GM12878 (cell line): ENCODE data around the gene FBXL19. TPM values are rescaled to one million over a fixed set of nuclear protein-coding genes. Genes with fewer than 3 reads are reported as not detected.

ENCODE experiments used
- CBX3 ChIP-seq: fragments of 200-600 bp; sonication (generic); IDR thresholded peaks from 2 replicates; pipeline ENCODE4 v1.6.1; 2016; ENCODE audit warnings: low read depth, borderline replicate concordance
- GABPA ChIP-seq: IDR thresholded peaks from 2 replicates; pipeline ENCODE4 v1.6.1; 2014; ENCODE audit warnings: antibody characterized with exemption, low read depth, mild to moderate bottlenecking, inconsistent platforms
- HCFC1 ChIP-seq: fragments of 150-350 bp; IDR thresholded peaks from 2 replicates; pipeline ENCODE4 v1.6.1; 2014; ENCODE audit warnings: low read length
- IKZF1 ChIP-seq: fragments of 450-650 bp; conservative IDR thresholded peaks from 2 replicates; pipeline ENCODE4 v1.6.1; 2017; ENCODE audit warnings: antibody characterized with exemption, mild to moderate bottlenecking
- NBN ChIP-seq: fragments of 450-650 bp; IDR thresholded peaks from 2 replicates; pipeline ENCODE4 v1.6.1; 2016
- NRF1 ChIP-seq: conservative IDR thresholded peaks from 2 replicates; pipeline ENCODE4 v1.6.1; 2011; ENCODE audit warnings: mild to moderate bottlenecking, low read depth, low read length, improper control_type of control experiment
- RFX5 ChIP-seq: IDR thresholded peaks from 2 replicates; pipeline ENCODE4 v1.6.1; 2011; ENCODE audit warnings: low read depth, low read length, improper control_type of control experiment
- SREBF1 ChIP-seq: IDR thresholded peaks from 2 replicates; pipeline ENCODE4 v1.6.1; 2012; ENCODE audit warnings: mild to moderate bottlenecking, low read length
- YY1 ChIP-seq: IDR thresholded peaks from 2 replicates; pipeline ENCODE4 v1.6.1; 2011; ENCODE audit warnings: low read depth, mild to moderate bottlenecking, low read length
- ZNF207 ChIP-seq: fragments of 450-650 bp; IDR thresholded peaks from 2 replicates; pipeline ENCODE4 v1.6.1; 2014; ENCODE audit warnings: antibody characterized with exemption, mild to moderate bottlenecking, borderline replicate concordance
- ZNF592 ChIP-seq: fragments of 450-650 bp; IDR thresholded peaks from 2 replicates; pipeline ENCODE4 v1.6.1; 2017; ENCODE audit warnings: mild to moderate bottlenecking, moderate library complexity
- ZNF687 ChIP-seq: fragments of 450-650 bp; IDR thresholded peaks from 2 replicates; pipeline ENCODE4 v1.6.1; 2017; ENCODE audit warnings: mild to moderate bottlenecking, moderate library complexity
- polyA plus RNA-seq, 11 experiments: library from polyadenylated mRNA; depleted of rRNA in 4 of 11; unstranded in 6 of 11; stranded (reverse) in 5 of 11; fragments of >200 nt; fragmentation: Nextera tagmentation in 4 of 11; fragmentation: Illumina TruSeq in 1 of 11; extraction: Ambion mirVana in 4 of 11; extraction: Trizol in 1 of 11; gene quantifications; 1 replicate in 1 of 11; 2 replicates in 10 of 11; pipeline versions ENCODE4 v1.2.1 to v1.2.3, GENCODE V29; 2011 to 2016; ENCODE audit warnings: inconsistent platforms in 2 of 11, missing spikeins in 2 of 11, low read depth in 1 of 11
- total RNA-seq, 4 experiments: library from RNA; depleted of rRNA in 3 of 4; stranded (reverse); fragments of >200 nt in 3 of 4; fragmentation: Illumina TruSeq in 1 of 4; extraction: Trizol in 1 of 4; gene quantifications; 2 replicates each; pipeline versions ENCODE4 v1.2.1 to v1.2.3, GENCODE V29; 2013 to 2021
- TF ChIP-seq, protein P1 (sequence below): fragments of 450-650 bp; formaldehyde crosslinking; IDR thresholded peaks from 2 replicates; pipeline ENCODE4 v1.4.0; 2020; ENCODE audit warnings: mild to moderate bottlenecking, moderate library complexity

The FBXL19 gene
- total and polyA plus RNA-seq, 10 of the 15 experiments (the other 5 are each of a cell fraction or from before 2014, with no cell fraction given) = 0.02 to 32.1 (median 6.8) TPM; not detected in 1

DNA sequence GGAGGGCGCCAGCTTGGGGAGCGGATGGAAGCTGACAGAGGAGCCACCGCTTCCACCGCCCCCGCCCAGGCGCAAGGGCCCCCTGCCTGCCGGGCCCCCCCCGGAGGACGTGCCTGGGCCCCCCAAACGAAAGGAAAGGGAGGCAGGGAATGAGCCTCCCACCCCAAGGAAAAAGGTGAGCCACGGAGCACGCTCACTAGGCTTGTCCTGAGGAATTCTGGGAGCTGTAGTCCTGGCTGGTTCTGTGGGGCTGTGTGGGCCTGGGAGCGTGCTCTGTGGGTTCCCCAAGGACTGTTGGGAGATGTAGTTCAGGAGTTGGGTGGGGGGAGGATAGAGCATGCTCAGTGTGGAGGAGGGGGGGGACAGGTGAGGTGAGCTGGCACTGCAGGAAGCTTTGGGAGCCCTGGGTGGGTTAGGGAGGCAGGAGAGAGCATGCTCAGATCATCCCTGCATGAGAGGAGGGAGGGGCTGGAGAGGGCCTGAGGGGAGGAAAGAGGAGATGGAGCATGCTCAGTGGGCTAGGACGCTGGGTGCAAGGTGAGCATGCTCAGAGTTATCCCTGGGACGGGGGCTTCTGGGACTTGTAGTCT is 4.5 kb downstream of the FBXL19 start (continued):
- TF ChIP-seq NBN = 0 out of 2 replicates have a peak, but pooled peaks have one; percentile 26
- no peak for TF ChIP-seq SREBF1
- peak; percentile 76 for TF ChIP-seq HCFC1
- peak; percentile 68 for TF ChIP-seq NRF1
- TF ChIP-seq CBX3 = no peak
- TF ChIP-seq, protein P1, sequence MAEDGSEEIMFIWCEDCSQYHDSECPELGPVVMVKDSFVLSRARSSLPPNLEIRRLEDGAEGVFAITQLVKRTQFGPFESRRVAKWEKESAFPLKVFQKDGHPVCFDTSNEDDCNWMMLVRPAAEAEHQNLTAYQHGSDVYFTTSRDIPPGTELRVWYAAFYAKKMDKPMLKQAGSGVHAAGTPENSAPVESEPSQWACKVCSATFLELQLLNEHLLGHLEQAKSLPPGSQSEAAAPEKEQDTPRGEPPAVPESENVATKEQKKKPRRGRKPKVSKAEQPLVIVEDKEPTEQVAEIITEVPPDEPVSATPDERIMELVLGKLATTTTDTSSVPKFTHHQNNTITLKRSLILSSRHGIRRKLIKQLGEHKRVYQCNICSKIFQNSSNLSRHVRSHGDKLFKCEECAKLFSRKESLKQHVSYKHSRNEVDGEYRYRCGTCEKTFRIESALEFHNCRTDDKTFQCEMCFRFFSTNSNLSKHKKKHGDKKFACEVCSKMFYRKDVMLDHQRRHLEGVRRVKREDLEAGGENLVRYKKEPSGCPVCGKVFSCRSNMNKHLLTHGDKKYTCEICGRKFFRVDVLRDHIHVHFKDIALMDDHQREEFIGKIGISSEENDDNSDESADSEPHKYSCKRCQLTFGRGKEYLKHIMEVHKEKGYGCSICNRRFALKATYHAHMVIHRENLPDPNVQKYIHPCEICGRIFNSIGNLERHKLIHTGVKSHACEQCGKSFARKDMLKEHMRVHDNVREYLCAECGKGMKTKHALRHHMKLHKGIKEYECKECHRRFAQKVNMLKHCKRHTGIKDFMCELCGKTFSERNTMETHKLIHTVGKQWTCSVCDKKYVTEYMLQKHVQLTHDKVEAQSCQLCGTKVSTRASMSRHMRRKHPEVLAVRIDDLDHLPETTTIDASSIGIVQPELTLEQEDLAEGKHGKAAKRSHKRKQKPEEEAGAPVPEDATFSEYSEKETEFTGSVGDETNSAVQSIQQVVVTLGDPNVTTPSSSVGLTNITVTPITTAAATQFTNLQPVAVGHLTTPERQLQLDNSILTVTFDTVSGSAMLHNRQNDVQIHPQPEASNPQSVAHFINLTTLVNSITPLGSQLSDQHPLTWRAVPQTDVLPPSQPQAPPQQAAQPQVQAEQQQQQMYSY (CRISPR knock-in tag) = no peak
- TF ChIP-seq RFX5 = no peak
- TF ChIP-seq GABPA = no peak
- 0 out of 2 replicates have a peak, but pooled peaks have one; percentile 35 for TF ChIP-seq YY1
- TF ChIP-seq IKZF1 = peak; percentile 82
- no peak for TF ChIP-seq ZNF207
- TF ChIP-seq ZNF687 = no peak
- TF ChIP-seq ZNF592 = no peak
- TF ChIP-seq, all 136 proteins: peak for 9
